HepG2 (cell line): ENCODE results near the gene OVOL3. TPM values are rescaled to one million over a fixed set of nuclear protein-coding genes. Genes with fewer than 3 reads are reported as not detected.

Experiments used
- ATAC-seq: fragments of 200-7000 bp; cut with Tn5 transposase; 3 replicates; pipeline ENCODE4 v1.9.1; 2020; ENCODE audit warnings: mild to moderate bottlenecking, moderate library complexity
- BruUV-seq: library from RNA; stranded (reverse); fragments of 400-500 nt; replicated peaks from 2 replicates; lab custom pipeline; 2021; lab: Mats Ljungman, UMichigan
- CTCF ChIA-PET: fragments of 300-600 bp; formaldehyde crosslinking; extraction: SDS; loops from one replicate; lab custom pipeline; 2021; ENCODE audit warnings: low total read pairs, inconsistent platforms, low intra/inter-chr PET ratio; lab: Yijun Ruan, JAX
- POLR2A ChIA-PET: fragments of 350-600 bp; sonication (Branson Sonifier 250); formaldehyde crosslinking; loops from one replicate; lab custom pipeline; 2020; ENCODE audit warnings: antibody characterized with exemption, inconsistent platforms; lab: Yijun Ruan, JAX
- DNase-seq: peaks from one replicate; pipeline ENCODE4 v3.0.0-alpha.2; 2015; ENCODE audit warnings: low spot score
- FAIRE-seq: peaks from 3 replicates; lab custom pipeline; 2011; peaks lifted over from hg19 to GRCh38; lab: Jason Lieb, UNC
- H2AFZ ChIP-seq: one replicate; pipeline ENCODE4 v1.6.1; 2011; ENCODE audit warnings: low read length, inconsistent platforms
- H3K27ac ChIP-seq: fragments of 300-600 bp; 3 replicates; pipeline ENCODE4 v1.8.0; 2011; ENCODE audit warnings: mixed run types, mild to moderate bottlenecking, mixed read lengths, low read length, inconsistent platforms; ENCODE audit not compliant: insufficient read depth; ENCODE audit errors: extremely low read length
- H3K27me3 ChIP-seq, 2 experiments: fragments of 200-600 bp in 1 of 2; 2 replicates in 1 of 2; 3 replicates in 1 of 2; pipeline versions ENCODE4 v1.6.0 to v1.8.0; 2011; ENCODE audit warnings: low read length in 2 of 2, mild to moderate bottlenecking in 2 of 2, moderate library complexity in 2 of 2, inconsistent platforms in 1 of 2; ENCODE audit not compliant: insufficient read depth in 2 of 2, control insufficient read depth in 1 of 2
- H3K36me3 ChIP-seq, 2 experiments: fragments of 200-600 bp in 1 of 2; replicated peaks in 1 of 2; 2 replicates in 1 of 2; 3 replicates in 1 of 2; pipeline versions ENCODE4 v1.5.1 to v1.8.0; 2011; ENCODE audit warnings: low read length in 2 of 2, inconsistent platforms in 1 of 2; ENCODE audit not compliant: insufficient read depth in 2 of 2, control insufficient read depth in 1 of 2
- H3K4me1 ChIP-seq: 2 replicates; pipeline ENCODE4 v1.5.1; 2012; ENCODE audit warnings: low read length, inconsistent platforms; ENCODE audit not compliant: insufficient read depth
- H3K4me2 ChIP-seq: 2 replicates; pipeline ENCODE4 v1.6.0; 2011; ENCODE audit warnings: low read depth, low read length, inconsistent platforms
- H3K4me3 ChIP-seq, 3 experiments: fragments of 200-600 bp in 1 of 3; sonication (generic), shearing (Covaris generic) in 1 of 3; replicated peaks in 1 of 3; 2 replicates each; pipeline ENCODE4 v1.5.1; 2011 to 2016; ENCODE audit warnings: low read length in 3 of 3, inconsistent platforms in 2 of 3, low read depth in 2 of 3, mild to moderate bottlenecking in 2 of 3, control low read depth in 1 of 3, mixed read lengths in 1 of 3; ENCODE audit not compliant: insufficient read depth in 1 of 3
- H3K79me2 ChIP-seq: one replicate; pipeline ENCODE4 v1.6.1; 2011; ENCODE audit warnings: low read length, inconsistent platforms; ENCODE audit not compliant: insufficient read depth
- H3K9ac ChIP-seq: 2 replicates; pipeline ENCODE4 v1.6.0; 2011; ENCODE audit warnings: mild to moderate bottlenecking, low read depth, low read length, inconsistent platforms; ENCODE audit not compliant: insufficient read depth
- H3K9me3 ChIP-seq: 2 replicates; pipeline ENCODE4 v1.5.1; 2012; ENCODE audit warnings: mild to moderate bottlenecking, low read length
- H4K20me1 ChIP-seq: 2 replicates; pipeline ENCODE4 v1.6.0; 2011; ENCODE audit warnings: inconsistent platforms, mild to moderate bottlenecking, low read length, moderate library complexity; ENCODE audit not compliant: insufficient read depth
- ARNTL ChIP-seq: sonication (generic); formaldehyde crosslinking; IDR thresholded peaks from 2 replicates; pipeline ENCODE4 v1.4.0; 2020; ENCODE audit warnings: mild to moderate bottlenecking, missing genetic modification reagents
- RFX5 ChIP-seq: IDR thresholded peaks from 2 replicates; pipeline ENCODE4 v1.6.1; 2011; ENCODE audit warnings: low read depth, low read length, improper control_type of control experiment
- ZFP1 ChIP-seq: IDR thresholded peaks from 2 replicates; pipeline ENCODE4 v1.6.1; 2016
- ZNF343 ChIP-seq: sonication (generic); formaldehyde crosslinking; IDR thresholded peaks from 2 replicates; pipeline ENCODE4 v1.4.0; 2020; ENCODE audit warnings: mild to moderate bottlenecking, missing genetic modification reagents
- ZNF616 ChIP-seq: sonication (generic); formaldehyde crosslinking; IDR thresholded peaks from 2 replicates; pipeline ENCODE4 v1.5.0; 2020; ENCODE audit warnings: low read depth, mild to moderate bottlenecking, missing genetic modification reagents
- ZNF784 ChIP-seq: sonication (generic); formaldehyde crosslinking; IDR thresholded peaks from 2 replicates; pipeline ENCODE4 v1.5.1; 2020; ENCODE audit warnings: missing genetic modification reagents, mild to moderate bottlenecking, borderline replicate concordance
- WGBS: methylation state at CpG from one replicate; pipeline ENCODE4 v1.1.6; 2017; ENCODE audit warnings: low lambda C conversion rate; 5-methylcytosine and 5-hydroxymethylcytosine counted together
- in situ Hi-C: cut with HindIII; loops from 2 replicates; pipeline ENCODE4 v1.10.0; 2017; ENCODE audit warnings: low pct_unique_long_range_greater_than_20kb; ENCODE audit not compliant: extremely low pct_ligation_motif_present
- intact Hi-C: fragments of 100-400 bp; cut with micrococcal nuclease; formaldehyde crosslinking; loops from one replicate; pipeline ENCODE4 v1.10.0; 2022; ENCODE audit not compliant: unreplicated experiment
- polyA plus RNA-seq, 8 experiments: library from polyadenylated mRNA; depleted of rRNA in 3 of 8; stranded (reverse) in 7 of 8; unstranded in 1 of 8; fragments of >200 nt; fragmentation: Illumina TruSeq in 4 of 8; extraction: Trizol in 4 of 8; gene quantifications; 2 replicates each; pipeline versions ENCODE4 v1.2.1 to v1.2.3, GENCODE V29; 2011 to 2016; ENCODE audit warnings: low read depth in 4 of 8, missing spikeins in 1 of 8, mixed read lengths in 1 of 8; ENCODE audit not compliant: insufficient read depth in 1 of 8
- total RNA-seq, 5 experiments: library from RNA; depleted of rRNA; stranded (reverse); fragments of >200 nt; fragmentation: Illumina TruSeq; extraction: Trizol; gene quantifications; 2 replicates each; pipeline ENCODE4 v1.2.3, GENCODE V29; 2016; ENCODE audit warnings: low read depth in 1 of 5
- TF ChIP-seq, protein P1 (sequence below): sonication (generic); formaldehyde crosslinking; IDR thresholded peaks from 2 replicates; pipeline ENCODE4 v1.4.0; 2020; ENCODE audit warnings: missing genetic modification reagents

Gene OVOL3
- total and polyA plus RNA-seq, 2 of the 13 experiments (the other 11 are each of a cell fraction or from before 2014, with no cell fraction given) = not detected

GRCh38 chr19:36093687-36094086 lies 17.3 kb upstream of the OVOL3 start:
- TF ChIP-seq, protein P1, sequence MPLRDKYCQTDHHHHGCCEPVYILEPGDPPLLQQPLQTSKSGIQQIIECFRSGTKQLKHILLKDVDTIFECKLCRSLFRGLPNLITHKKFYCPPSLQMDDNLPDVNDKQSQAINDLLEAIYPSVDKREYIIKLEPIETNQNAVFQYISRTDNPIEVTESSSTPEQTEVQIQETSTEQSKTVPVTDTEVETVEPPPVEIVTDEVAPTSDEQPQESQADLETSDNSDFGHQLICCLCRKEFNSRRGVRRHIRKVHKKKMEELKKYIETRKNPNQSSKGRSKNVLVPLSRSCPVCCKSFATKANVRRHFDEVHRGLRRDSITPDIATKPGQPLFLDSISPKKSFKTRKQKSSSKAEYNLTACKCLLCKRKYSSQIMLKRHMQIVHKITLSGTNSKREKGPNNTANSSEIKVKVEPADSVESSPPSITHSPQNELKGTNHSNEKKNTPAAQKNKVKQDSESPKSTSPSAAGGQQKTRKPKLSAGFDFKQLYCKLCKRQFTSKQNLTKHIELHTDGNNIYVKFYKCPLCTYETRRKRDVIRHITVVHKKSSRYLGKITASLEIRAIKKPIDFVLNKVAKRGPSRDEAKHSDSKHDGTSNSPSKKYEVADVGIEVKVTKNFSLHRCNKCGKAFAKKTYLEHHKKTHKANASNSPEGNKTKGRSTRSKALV (CRISPR knock-in tag) = no peak
- no peak for TF ChIP-seq ZNF616 (CRISPR knock-in tag)
- TF ChIP-seq ZFP1 (CRISPR knock-in tag) = no peak
- TF ChIP-seq RFX5 = no peak
- no peak for TF ChIP-seq ARNTL (CRISPR knock-in tag)
- no peak for TF ChIP-seq ZNF343 (CRISPR knock-in tag)
- no peak for TF ChIP-seq ZNF784 (CRISPR knock-in tag)
- H4K20me1 ChIP-seq = no peaks in the 10 kb centered on the region
- no TSS peak for BruUV-seq
- no peak overlapping the region for H3K4me2 ChIP-seq
- CTCF ChIA-PET = no interaction called here
- in situ Hi-C loops (no loop called here), intact Hi-C loops (no loop called here)
- ATAC-seq = no peak
- H3K27ac ChIP-seq = no peak overlapping the region
- 61% methylated on average over 6 of the region's 6 CpGs for WGBS
- no peak for FAIRE-seq
- POLR2A ChIA-PET = no interaction called here
- no peak overlapping the region for H3K4me3 ChIP-seq
- H3K4me1 ChIP-seq = no peaks in the 10 kb centered on the region
- no peak overlapping the region for H2AFZ ChIP-seq
- H3K79me2 ChIP-seq = no peaks in the 10 kb centered on the region
- no peaks in the 10 kb centered on the region for H3K27me3 ChIP-seq
- DNase-seq = no peak
- no peaks in the 10 kb centered on the region for H3K9me3 ChIP-seq
- peaks cover 16 to 53% of the 10 kb centered on the region in 2 experiments; a peak in 4 of 5 replicates for H3K36me3 ChIP-seq
- H3K9ac ChIP-seq = no peak overlapping the region
